H9 (cell line): Measurements from ENCODE around the gene SMCHD1. TPM values are rescaled to one million over a fixed set of nuclear protein-coding genes. Genes with fewer than 3 reads are reported as not detected.

ENCODE experiments used
- DNase-seq: peaks from one replicate; pipeline ENCODE4 v3.0.0-alpha.2; 2017
- H2AFZ ChIP-seq: one replicate; pipeline ENCODE4 v1.6.1; 2013; ENCODE audit warnings: mild to moderate bottlenecking, low read length, control low read depth, moderate library complexity
- H2AK5ac ChIP-seq: 2 replicates; pipeline ENCODE4 v1.6.1; 2013; ENCODE audit warnings: low read length, control low read depth, mixed read lengths; ENCODE audit not compliant: insufficient read length
- H2BK120ac ChIP-seq: one replicate; pipeline ENCODE4 v1.6.1; 2013; ENCODE audit warnings: low read depth, mild to moderate bottlenecking, low read length, control low read depth, inconsistent platforms; ENCODE audit not compliant: poor library complexity, severe bottlenecking
- H2BK12ac ChIP-seq: 2 replicates; pipeline ENCODE4 v1.6.1; 2013; ENCODE audit warnings: low read length, control low read depth, mixed read lengths, low read depth; ENCODE audit not compliant: insufficient read length
- H2BK15ac ChIP-seq: 2 replicates; pipeline ENCODE4 v1.6.1; 2013; ENCODE audit warnings: low read depth, low read length, control low read depth
- H2BK20ac ChIP-seq: one replicate; pipeline ENCODE4 v1.6.1; 2013; ENCODE audit warnings: low read depth, mild to moderate bottlenecking, low read length, control low read depth, inconsistent platforms; ENCODE audit not compliant: poor library complexity, severe bottlenecking
- H2BK5ac ChIP-seq: 2 replicates; pipeline ENCODE4 v1.6.1; 2013; ENCODE audit warnings: low read length, control low read depth, mixed read lengths; ENCODE audit not compliant: insufficient read length
- H3K14ac ChIP-seq: 2 replicates; pipeline ENCODE4 v1.6.1; 2013; ENCODE audit warnings: low read length, control low read depth; ENCODE audit not compliant: insufficient read depth
- H3K18ac ChIP-seq: 2 replicates; pipeline ENCODE4 v1.6.1; 2013; ENCODE audit warnings: low read depth, mild to moderate bottlenecking, mixed read lengths, low read length, control low read depth; ENCODE audit not compliant: insufficient read length
- H3K23ac ChIP-seq: 2 replicates; pipeline ENCODE4 v1.6.1; 2013; ENCODE audit warnings: low read length, control low read depth, mixed read lengths, low read depth; ENCODE audit not compliant: insufficient read length
- H3K23me2 ChIP-seq: 2 replicates; pipeline ENCODE4 v1.6.1; 2013; ENCODE audit warnings: low read depth, mild to moderate bottlenecking, mixed read lengths, low read length, control low read depth; ENCODE audit not compliant: insufficient read length, poor library complexity, severe bottlenecking
- H3K27ac ChIP-seq: 2 replicates; pipeline ENCODE4 v1.5.1; 2013; ENCODE audit warnings: low read length, control low read depth, mixed read lengths, low read depth; ENCODE audit not compliant: insufficient read length
- H3K27me3 ChIP-seq: 2 replicates; pipeline ENCODE4 v1.6.1; 2013; ENCODE audit warnings: low read length, control low read depth, inconsistent platforms; ENCODE audit not compliant: insufficient read depth
- H3K4ac ChIP-seq: 2 replicates; pipeline ENCODE4 v1.6.1; 2013; ENCODE audit warnings: low read depth, mild to moderate bottlenecking, control low read depth, inconsistent platforms, low read length, moderate library complexity
- H3K4me1 ChIP-seq: 2 replicates; pipeline ENCODE4 v1.6.1; 2013; ENCODE audit warnings: low read length, control low read depth, inconsistent platforms; ENCODE audit not compliant: insufficient read depth
- H3K4me2 ChIP-seq: 2 replicates; pipeline ENCODE4 v1.6.1; 2013; ENCODE audit warnings: low read length, control low read depth, mixed read lengths; ENCODE audit not compliant: insufficient read length, insufficient read depth
- H3K56ac ChIP-seq: 2 replicates; pipeline ENCODE4 v1.6.1; 2013; ENCODE audit warnings: low read depth, mild to moderate bottlenecking, mixed read lengths, low read length, control low read depth; ENCODE audit not compliant: insufficient read length
- H3K79me1 ChIP-seq: 2 replicates; pipeline ENCODE4 v1.6.1; 2013; ENCODE audit warnings: low read depth, mild to moderate bottlenecking, moderate library complexity, low read length, control low read depth, inconsistent platforms; ENCODE audit not compliant: insufficient read depth, poor library complexity, severe bottlenecking
- H3K79me2 ChIP-seq: 2 replicates; pipeline ENCODE4 v1.6.1; 2013; ENCODE audit warnings: low read length, control low read depth, inconsistent platforms; ENCODE audit not compliant: insufficient read depth
- H3K9ac ChIP-seq: 2 replicates; pipeline ENCODE4 v1.6.1; 2013; ENCODE audit warnings: low read length, control low read depth, mixed read lengths; ENCODE audit not compliant: insufficient read length; ENCODE audit errors: extremely low read depth
- H3K9me3 ChIP-seq: one replicate; pipeline ENCODE4 v1.6.1; 2013; ENCODE audit warnings: low read depth, low read length, inconsistent platforms; ENCODE audit not compliant: control insufficient read depth
- H3T11ph ChIP-seq: one replicate; pipeline ENCODE4 v1.6.1; 2013; ENCODE audit warnings: mild to moderate bottlenecking, low read length, control low read depth, inconsistent platforms
- H4K20me1 ChIP-seq: one replicate; pipeline ENCODE4 v1.6.1; 2013; ENCODE audit not compliant: control insufficient read depth, insufficient read length, insufficient read depth
- H4K5ac ChIP-seq: 2 replicates; pipeline ENCODE4 v1.6.1; 2013; ENCODE audit warnings: low read depth, mild to moderate bottlenecking, mixed read lengths, low read length, control low read depth; ENCODE audit not compliant: insufficient read length
- H4K8ac ChIP-seq: replicated peaks from 2 replicates; pipeline ENCODE4 v1.6.1; 2013; ENCODE audit warnings: low read length, control low read depth, mixed read lengths, low read depth; ENCODE audit not compliant: insufficient read length
- H4K91ac ChIP-seq: 2 replicates; pipeline ENCODE4 v1.6.1; 2013; ENCODE audit warnings: low read depth, mild to moderate bottlenecking, moderate library complexity, mixed read lengths, low read length, control low read depth; ENCODE audit not compliant: insufficient read length
- H3K27ac Mint-ChIP-seq, 3 experiments: 2 replicates in 2 of 3; 3 replicates in 1 of 3; pipeline ENCODE4 v1.8.0; 2020 to 2021; ENCODE audit warnings: mixed read lengths in 3 of 3, mild to moderate bottlenecking in 1 of 3, moderate library complexity in 1 of 3
- H3K27me3 Mint-ChIP-seq: 2 replicates; pipeline ENCODE4 v1.8.0; 2021; ENCODE audit warnings: low read depth, mild to moderate bottlenecking, moderate library complexity, mixed read lengths
- H3K36me3 Mint-ChIP-seq, 3 experiments: 2 replicates in 2 of 3; 3 replicates in 1 of 3; pipeline ENCODE4 v1.8.0; 2020 to 2021; ENCODE audit warnings: low read depth in 3 of 3, mixed read lengths in 3 of 3; ENCODE audit not compliant: insufficient read depth in 1 of 3
- H3K4me1 Mint-ChIP-seq, 2 experiments: 2 replicates each; pipeline ENCODE4 v1.8.0; 2020; ENCODE audit warnings: mixed read lengths in 2 of 2
- H3K4me3 Mint-ChIP-seq, 2 experiments: 2 replicates in 1 of 2; 3 replicates in 1 of 2; pipeline ENCODE4 v1.8.0; 2020 to 2021; ENCODE audit warnings: mild to moderate bottlenecking in 2 of 2, mixed read lengths in 2 of 2, moderate library complexity in 1 of 2
- H3K9me3 Mint-ChIP-seq, 2 experiments: 2 replicates in 1 of 2; 3 replicates in 1 of 2; pipeline ENCODE4 v1.8.0; 2020; ENCODE audit warnings: mild to moderate bottlenecking in 2 of 2, mixed read lengths in 2 of 2, moderate library complexity in 1 of 2
- WGBS: extraction: QIAGEN DNeasy Blood & Tissue Kit; methylation state at CpG from one replicate; pipeline ENCODE4 v1.1.7; 2013; ENCODE audit warnings: missing lambda C conversion rate, low lambda C conversion rate, mixed read lengths; ENCODE audit not compliant: insufficient read length; ENCODE audit errors: extremely low coverage; 5-methylcytosine and 5-hydroxymethylcytosine counted together
- total RNA-seq: library from RNA; stranded (reverse); gene quantifications from 2 replicates; pipeline ENCODE4 v1.2.1, GENCODE V29; 2021
- TF ChIP-seq, protein P1 (sequence below): fragments of 200-600 bp; sonication (generic); conservative IDR thresholded peaks from 3 replicates; pipeline ENCODE4 v1.8.0; 2021; ENCODE audit warnings: antibody characterized with exemption, mild to moderate bottlenecking

SMCHD1 gene
- total RNA-seq, 1 experiment from 2014 or later, result 53.5 TPM

- no peaks in the 10 kb centered on the region for H3K4me1 Mint-ChIP-seq
- no peak overlapping the region for H3K27ac Mint-ChIP-seq
- Histone ChIP-seq H3K27me3 (no peaks in the 10 kb centered on the region), H3K56ac (no peak overlapping the region), H2BK15ac (no peak overlapping the region), H3K9ac (no peak overlapping the region), H2BK5ac (no peak overlapping the region), H3K23me2 (no peaks in the 10 kb centered on the region), H3K27ac (no peak overlapping the region), H4K5ac (no peak overlapping the region), H2BK20ac (no peak overlapping the region), H4K8ac (no peak overlapping the region), H3K23ac (no peak overlapping the region), H2AFZ (no peak overlapping the region), H3K18ac (no peak overlapping the region), H2BK120ac (no peak overlapping the region), H2AK5ac (no peak overlapping the region), H3K14ac (no peak overlapping the region), H3K79me1 (no peaks in the 10 kb centered on the region), H4K91ac (no peak overlapping the region), H3K4me1 (no peaks in the 10 kb centered on the region), H2BK12ac (no peak overlapping the region), H4K20me1 (no peaks in the 10 kb centered on the region), H3K79me2 (no peaks in the 10 kb centered on the region), H3K9me3 (no peaks in the 10 kb centered on the region), H3K4me2 (no peak overlapping the region), H3T11ph (no peak overlapping the region), H3K4ac (no peak overlapping the region)
- no peak for DNase-seq
- TF ChIP-seq, protein P1, sequence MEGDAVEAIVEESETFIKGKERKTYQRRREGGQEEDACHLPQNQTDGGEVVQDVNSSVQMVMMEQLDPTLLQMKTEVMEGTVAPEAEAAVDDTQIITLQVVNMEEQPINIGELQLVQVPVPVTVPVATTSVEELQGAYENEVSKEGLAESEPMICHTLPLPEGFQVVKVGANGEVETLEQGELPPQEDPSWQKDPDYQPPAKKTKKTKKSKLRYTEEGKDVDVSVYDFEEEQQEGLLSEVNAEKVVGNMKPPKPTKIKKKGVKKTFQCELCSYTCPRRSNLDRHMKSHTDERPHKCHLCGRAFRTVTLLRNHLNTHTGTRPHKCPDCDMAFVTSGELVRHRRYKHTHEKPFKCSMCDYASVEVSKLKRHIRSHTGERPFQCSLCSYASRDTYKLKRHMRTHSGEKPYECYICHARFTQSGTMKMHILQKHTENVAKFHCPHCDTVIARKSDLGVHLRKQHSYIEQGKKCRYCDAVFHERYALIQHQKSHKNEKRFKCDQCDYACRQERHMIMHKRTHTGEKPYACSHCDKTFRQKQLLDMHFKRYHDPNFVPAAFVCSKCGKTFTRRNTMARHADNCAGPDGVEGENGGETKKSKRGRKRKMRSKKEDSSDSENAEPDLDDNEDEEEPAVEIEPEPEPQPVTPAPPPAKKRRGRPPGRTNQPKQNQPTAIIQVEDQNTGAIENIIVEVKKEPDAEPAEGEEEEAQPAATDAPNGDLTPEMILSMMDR, result no peak
- no peaks in the 10 kb centered on the region for H3K9me3 Mint-ChIP-seq
- H3K27me3 Mint-ChIP-seq, result no peaks in the 10 kb centered on the region
- no CpG with 5 or more reads among the region's 2 CpGs for WGBS
- no peak overlapping the region for H3K4me3 Mint-ChIP-seq
- no peaks in the 10 kb centered on the region for H3K36me3 Mint-ChIP-seq
These were observed 13.9 kb upstream of the SMCHD1 start for GRCh38 chr18:2641638-2642037.
